ENCODE data around the gene ASCC1. TPM values are rescaled to one million over a fixed set of nuclear protein-coding genes. Genes with fewer than 3 reads are reported as not detected.

Gene ASCC1
- total and polyA plus RNA-seq, 2 of the 13 experiments (the other 11 are each of a cell fraction or from before 2014, with no cell fraction given) = 21.6 to 30.1 TPM

DNA sequence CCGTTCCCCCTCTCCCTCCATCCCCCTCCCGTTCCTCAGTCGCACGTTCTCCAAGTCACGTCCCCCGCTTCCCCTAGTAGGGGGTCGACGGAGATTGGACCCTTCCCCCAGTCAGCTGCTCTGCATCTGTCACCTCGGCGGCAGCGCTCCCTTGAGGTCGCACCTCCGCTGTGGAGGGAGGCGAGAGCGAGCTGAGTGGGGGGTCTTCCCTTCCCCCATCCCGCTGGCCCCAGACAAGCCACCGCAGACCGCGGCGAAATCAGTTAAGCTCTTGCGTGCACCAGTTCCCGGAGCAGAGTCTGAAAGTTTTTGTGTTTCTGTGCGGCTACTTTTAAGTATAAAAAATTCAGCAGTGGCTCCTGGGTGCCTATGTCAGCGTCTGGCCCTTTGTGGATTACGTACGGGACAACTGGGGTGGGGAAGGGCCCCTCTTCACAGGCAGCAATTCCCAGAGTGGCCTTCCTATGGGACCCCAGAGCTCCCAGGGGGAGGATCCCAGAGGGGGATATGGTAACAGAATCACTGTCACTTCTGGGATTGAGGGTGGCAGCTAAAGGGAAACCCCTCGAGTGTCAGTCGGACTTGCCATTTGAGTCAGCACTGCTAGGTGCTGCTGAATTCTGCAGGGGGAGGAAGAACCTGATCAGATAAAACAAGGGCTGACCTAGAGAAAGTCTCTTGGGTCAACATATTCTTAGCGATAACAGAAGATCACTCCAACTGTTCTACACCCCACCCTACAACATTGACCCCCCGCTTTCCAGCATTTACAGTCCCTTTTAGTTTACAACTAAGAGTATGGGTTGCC is 45.1 kb upstream of the ASCC1 start (continued):
- TF ChIP-seq SSRP1 (CRISPR knock-in tag; IDR thresholded peaks at IDR 0.05) (no peak), ZNF639 (CRISPR knock-in tag; conservative IDR thresholded peaks at IDR 0.05) (no peak), RXRB (CRISPR knock-in tag; IDR thresholded peaks at IDR 0.05; ENCODE audit: borderline replicate concordance) (peak; percentile 81), ZFP36L1 (CRISPR knock-in tag; IDR thresholded peaks at IDR 0.05) (0 out of 2 replicates have a peak, but pooled peaks have one; percentile 10), ZIK1 (CRISPR knock-in tag; IDR thresholded peaks at IDR 0.05; ENCODE audit: borderline replicate concordance, low read depth) (no peak), CCDC6 (CRISPR knock-in tag; IDR thresholded peaks at IDR 0.05) (peak; percentile 38; the same call in 1 of the 2 replicates), EP300 (IDR thresholded peaks at IDR 0.05; ENCODE audit: low read depth in 2 of 2, low read length in 2 of 2) (no peak; a peak in 1 of 4 replicates), EP300 (CRISPR knock-in tag; IDR thresholded peaks at IDR 0.05; ENCODE audit: borderline replicate concordance) (no peak), NFE2L2 (IDR thresholded peaks at IDR 0.05; ENCODE audit: low read length) (no peak), ZNF674 (CRISPR knock-in tag; IDR thresholded peaks at IDR 0.05; ENCODE audit: low read depth) (no peak), ZBTB7A (CRISPR knock-in tag; IDR thresholded peaks at IDR 0.05) (peak; percentile 100), TBX2 (CRISPR knock-in tag; IDR thresholded peaks at IDR 0.05; ENCODE audit: borderline replicate concordance) (peak; percentile 82), HNRNPUL1 (IDR thresholded peaks at IDR 0.05; ENCODE audit: low read depth, low read length) (no peak), GABPB1 (CRISPR knock-in tag; IDR thresholded peaks at IDR 0.05) (no peak), SIN3B (IDR thresholded peaks at IDR 0.05; ENCODE audit: low read length) (no peak), ZNF205 (CRISPR knock-in tag; IDR thresholded peaks at IDR 0.05) (peak; percentile 72; the same call in 1 of the 2 replicates), ZBTB38 (CRISPR knock-in tag; IDR thresholded peaks at IDR 0.05) (peak; percentile 56), MLLT10 (CRISPR knock-in tag; IDR thresholded peaks at IDR 0.05) (no peak), MEF2D (CRISPR knock-in tag; IDR thresholded peaks at IDR 0.05) (peak; percentile 18; the same call in 1 of the 2 replicates)
- TF ChIP-seq, protein P1, sequence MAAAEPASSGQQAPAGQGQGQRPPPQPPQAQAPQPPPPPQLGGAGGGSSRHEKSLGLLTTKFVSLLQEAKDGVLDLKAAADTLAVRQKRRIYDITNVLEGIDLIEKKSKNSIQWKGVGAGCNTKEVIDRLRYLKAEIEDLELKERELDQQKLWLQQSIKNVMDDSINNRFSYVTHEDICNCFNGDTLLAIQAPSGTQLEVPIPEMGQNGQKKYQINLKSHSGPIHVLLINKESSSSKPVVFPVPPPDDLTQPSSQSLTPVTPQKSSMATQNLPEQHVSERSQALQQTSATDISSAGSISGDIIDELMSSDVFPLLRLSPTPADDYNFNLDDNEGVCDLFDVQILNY (CRISPR knock-in tag; conservative IDR thresholded peaks at IDR 0.05) = no peak
- TF ChIP-seq, protein P2, sequence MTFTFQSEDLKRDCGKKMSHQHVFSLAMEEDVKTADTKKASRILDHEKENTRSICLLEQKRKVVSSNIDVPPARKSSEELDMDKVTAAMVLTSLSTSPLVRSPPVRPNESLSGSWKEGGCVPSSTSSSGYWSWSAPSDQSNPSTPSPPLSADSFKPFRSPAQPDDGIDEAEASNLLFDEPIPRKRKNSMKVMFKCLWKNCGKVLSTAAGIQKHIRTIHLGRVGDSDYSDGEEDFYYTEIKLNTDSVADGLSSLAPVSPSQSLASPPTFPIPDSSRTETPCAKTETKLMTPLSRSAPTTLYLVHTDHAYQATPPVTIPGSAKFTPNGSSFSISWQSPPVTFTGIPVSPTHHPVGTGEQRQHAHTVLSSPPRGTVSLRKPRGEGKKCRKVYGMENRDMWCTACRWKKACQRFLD (CRISPR knock-in tag; IDR thresholded peaks at IDR 0.05; ENCODE audit: borderline replicate concordance) = no peak
- TF ChIP-seq, protein P3, sequence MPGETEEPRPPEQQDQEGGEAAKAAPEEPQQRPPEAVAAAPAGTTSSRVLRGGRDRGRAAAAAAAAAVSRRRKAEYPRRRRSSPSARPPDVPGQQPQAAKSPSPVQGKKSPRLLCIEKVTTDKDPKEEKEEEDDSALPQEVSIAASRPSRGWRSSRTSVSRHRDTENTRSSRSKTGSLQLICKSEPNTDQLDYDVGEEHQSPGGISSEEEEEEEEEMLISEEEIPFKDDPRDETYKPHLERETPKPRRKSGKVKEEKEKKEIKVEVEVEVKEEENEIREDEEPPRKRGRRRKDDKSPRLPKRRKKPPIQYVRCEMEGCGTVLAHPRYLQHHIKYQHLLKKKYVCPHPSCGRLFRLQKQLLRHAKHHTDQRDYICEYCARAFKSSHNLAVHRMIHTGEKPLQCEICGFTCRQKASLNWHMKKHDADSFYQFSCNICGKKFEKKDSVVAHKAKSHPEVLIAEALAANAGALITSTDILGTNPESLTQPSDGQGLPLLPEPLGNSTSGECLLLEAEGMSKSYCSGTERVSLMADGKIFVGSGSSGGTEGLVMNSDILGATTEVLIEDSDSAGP (CRISPR knock-in tag; IDR thresholded peaks at IDR 0.05; ENCODE audit: borderline replicate concordance) = peak; percentile 64

Measured in HepG2 (cell line).